Measurements from ENCODE around the gene DCTN3. TPM values are rescaled to one million over a fixed set of nuclear protein-coding genes. Genes with fewer than 3 reads are reported as not detected.

DCTN3 gene
- total RNA-seq, 1 donor from 2014 or later: 78.6 TPM

- H3K4me1 ChIP-seq: peaks cover 23% of the 10 kb centered on the region
- peak overlapping the region; percentile 69 for H3K27ac ChIP-seq
- H3K36me3 ChIP-seq: no peaks in the 10 kb centered on the region
- no peak for TF ChIP-seq POLR2AphosphoS5 (IDR thresholded peaks at IDR 0.05; ENCODE audit: insufficient read depth in 1 of 2, low read depth in 1 of 2)
- TF ChIP-seq POLR2A (IDR thresholded peaks at IDR 0.05): no peak
- no peak for TF ChIP-seq CTCF (IDR thresholded peaks at IDR 0.05)
- H3K4me3 ChIP-seq: no peak overlapping the region
- H3K9me3 ChIP-seq: no peaks in the 10 kb centered on the region
- H3K27me3 ChIP-seq: no peaks in the 10 kb centered on the region
- intact Hi-C loops (cut with DNase I): no loop called here
- DNase-seq (ENCODE audit: extremely low spot score in 2 of 2): no peak
Observed at GRCh38 chr9:34576597-34577399, 43.5 kb downstream of the DCTN3 start.

- Histone ChIP-seq H3K36me3 (no peaks in the 10 kb centered on the region), H3K27ac (no peak overlapping the region), H3K27me3 (no peaks in the 10 kb centered on the region), H3K9me3 (no peaks in the 10 kb centered on the region), H3K4me3 (no peak overlapping the region), H3K4me1 (peaks cover 23% of the 10 kb centered on the region)
- TF ChIP-seq POLR2AphosphoS5 (IDR thresholded peaks at IDR 0.05; ENCODE audit: insufficient read depth in 1 of 2, low read depth in 1 of 2) (no peak), POLR2A (IDR thresholded peaks at IDR 0.05) (no peak), CTCF (IDR thresholded peaks at IDR 0.05) (no peak)
- no peak for DNase-seq (ENCODE audit: extremely low spot score in 2 of 2)
- intact Hi-C loops (cut with DNase I): no loop called here
Observed at GRCh38 chr9:34575862-34576596, 44.3 kb downstream of the DCTN3 start.

GRCh38 chr9:34575241-34575640, 45.1 kb downstream of the DCTN3 start:
- TF ChIP-seq POLR2A (IDR thresholded peaks at IDR 0.05) (no peak), CTCF (IDR thresholded peaks at IDR 0.05) (no peak), POLR2AphosphoS5 (IDR thresholded peaks at IDR 0.05; ENCODE audit: insufficient read depth in 1 of 2, low read depth in 1 of 2) (no peak)
- Histone ChIP-seq H3K9me3 (no peaks in the 10 kb centered on the region), H3K4me1 (peaks cover 23% of the 10 kb centered on the region), H3K4me3 (no peak overlapping the region), H3K27me3 (no peaks in the 10 kb centered on the region), H3K36me3 (no peaks in the 10 kb centered on the region), H3K27ac (no peak overlapping the region)
- no peak for DNase-seq (ENCODE audit: extremely low spot score in 2 of 2)
- intact Hi-C loops (cut with DNase I): no loop called here

GRCh38 chr9:34574571-34574970, 45.7 kb downstream of the DCTN3 start:
- no peak for DNase-seq (ENCODE audit: extremely low spot score in 2 of 2)
- TF ChIP-seq POLR2AphosphoS5 (IDR thresholded peaks at IDR 0.05; ENCODE audit: insufficient read depth in 1 of 2, low read depth in 1 of 2) (no peak), POLR2A (IDR thresholded peaks at IDR 0.05) (no peak), CTCF (IDR thresholded peaks at IDR 0.05) (no peak)
- H3K27me3 ChIP-seq: no peaks in the 10 kb centered on the region
- peaks cover 17% of the 10 kb centered on the region for H3K4me1 ChIP-seq
- intact Hi-C loops (cut with DNase I): no loop called here
- no peaks in the 10 kb centered on the region for H3K9me3 ChIP-seq
- H3K36me3 ChIP-seq: no peaks in the 10 kb centered on the region
- no peak overlapping the region for H3K4me3 ChIP-seq
- H3K27ac ChIP-seq: no peak overlapping the region

Measured in vagina (tissue), 2 donors.